HG03196 (cell line): ENCODE data around the gene GTPBP6.
"Not testable (repeated sequence)": the region's sequence is repeated elsewhere in the genome, so short reads cannot be mapped to it uniquely, and the experiment has no call there.

Source experiments
- ATAC-seq: cut with Tn5 transposase; IDR thresholded peaks from one replicate; pipeline ENCODE4 v1.9.1; 2021; ENCODE audit not compliant: unreplicated experiment

Gene GTPBP6

GRCh38 chrX:351736-352135 is 33.1 kb upstream of the GTPBP6 start:
- no peak for ATAC-seq

- ATAC-seq: not testable (repeated sequence)
These were observed 32.7 kb upstream of the GTPBP6 start for GRCh38 chrX:351324-351641.

- no peak for ATAC-seq
These were observed 32.1 kb upstream of the GTPBP6 start for GRCh38 chrX:350534-351323.

GRCh38 chrX:350148-350533 is 31.5 kb upstream of the GTPBP6 start:
- no peak for ATAC-seq

GRCh38 chrX:349702-350101 is 31.1 kb upstream of the GTPBP6 start:
- ATAC-seq: no peak

GRCh38 chrX:349196-349595 is 30.6 kb upstream of the GTPBP6 start:
- ATAC-seq: no peak

- no peak for ATAC-seq
These were observed 30.0 kb upstream of the GTPBP6 start for GRCh38 chrX:348461-349117.

- no peak for ATAC-seq
These were observed 28.9 kb upstream of the GTPBP6 start for GRCh38 chrX:347351-348117.

GRCh38 chrX:346034-346813 is 27.6 kb upstream of the GTPBP6 start:
- no peak for ATAC-seq

- no peak for ATAC-seq
These were observed 26.7 kb upstream of the GTPBP6 start for GRCh38 chrX:345020-345925.

GRCh38 chrX:344371-344901 is 25.8 kb upstream of the GTPBP6 start:
- no peak for ATAC-seq

- ATAC-seq: no peak
These were observed 23.0 kb upstream of the GTPBP6 start for GRCh38 chrX:341541-342101.

GRCh38 chrX:340641-341423 is 22.2 kb upstream of the GTPBP6 start:
- no peak for ATAC-seq

- no peak for ATAC-seq
These were observed 21.5 kb upstream of the GTPBP6 start for GRCh38 chrX:340121-340520.

- no peak for ATAC-seq
These were observed 20.3 kb upstream of the GTPBP6 start for GRCh38 chrX:338836-339400.

GRCh38 chrX:338281-338835 is 19.8 kb upstream of the GTPBP6 start:
- ATAC-seq: no peak

GRCh38 chrX:337331-337831 is 18.8 kb upstream of the GTPBP6 start:
- ATAC-seq: no peak

GRCh38 chrX:336227-336626 is 17.6 kb upstream of the GTPBP6 start:
- no peak for ATAC-seq
